HL-60 (cell line): ENCODE results near the gene ATRNL1.

Experiments
- GABPA ChIP-seq: IDR thresholded peaks from 2 replicates; pipeline ENCODE4 v1.6.1; 2012; ENCODE audit warnings: low read depth
- POLR2AphosphoS5 ChIP-seq: IDR thresholded peaks from 2 replicates; pipeline ENCODE4 v1.6.1; 2012; ENCODE audit warnings: low read depth
- TF ChIP-seq, protein P1 (sequence below): IDR thresholded peaks from one replicate; pipeline ENCODE4 v1.5.1; 2011; ENCODE audit warnings: low read length, control low read depth, inconsistent platforms; ENCODE audit not compliant: insufficient read depth
- TF ChIP-seq, protein P2 (sequence below): IDR thresholded peaks from 2 replicates; pipeline ENCODE4 v1.6.1; 2012; ENCODE audit warnings: low read depth; ENCODE audit not compliant: insufficient replicate concordance

DNA sequence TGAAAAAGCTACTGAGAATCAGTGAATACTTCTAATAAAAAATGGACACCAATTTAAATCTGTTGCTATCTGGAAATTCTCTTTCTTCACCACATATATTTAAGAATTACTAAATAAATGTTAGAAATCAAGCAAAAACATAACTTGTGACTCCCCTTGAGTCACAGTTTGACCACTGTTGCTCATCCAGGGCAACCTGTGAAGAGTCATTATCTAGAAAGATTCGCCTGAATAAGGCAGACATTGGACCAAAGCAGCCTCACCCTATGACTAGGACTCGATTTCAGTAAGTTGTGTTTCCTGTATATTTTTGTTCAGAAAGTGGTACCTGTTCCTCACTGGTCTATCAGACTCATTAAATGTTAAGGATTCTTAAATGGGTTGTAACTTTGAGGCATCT is 572.4 kb downstream of the ATRNL1 start:
- TF ChIP-seq, protein P1, sequence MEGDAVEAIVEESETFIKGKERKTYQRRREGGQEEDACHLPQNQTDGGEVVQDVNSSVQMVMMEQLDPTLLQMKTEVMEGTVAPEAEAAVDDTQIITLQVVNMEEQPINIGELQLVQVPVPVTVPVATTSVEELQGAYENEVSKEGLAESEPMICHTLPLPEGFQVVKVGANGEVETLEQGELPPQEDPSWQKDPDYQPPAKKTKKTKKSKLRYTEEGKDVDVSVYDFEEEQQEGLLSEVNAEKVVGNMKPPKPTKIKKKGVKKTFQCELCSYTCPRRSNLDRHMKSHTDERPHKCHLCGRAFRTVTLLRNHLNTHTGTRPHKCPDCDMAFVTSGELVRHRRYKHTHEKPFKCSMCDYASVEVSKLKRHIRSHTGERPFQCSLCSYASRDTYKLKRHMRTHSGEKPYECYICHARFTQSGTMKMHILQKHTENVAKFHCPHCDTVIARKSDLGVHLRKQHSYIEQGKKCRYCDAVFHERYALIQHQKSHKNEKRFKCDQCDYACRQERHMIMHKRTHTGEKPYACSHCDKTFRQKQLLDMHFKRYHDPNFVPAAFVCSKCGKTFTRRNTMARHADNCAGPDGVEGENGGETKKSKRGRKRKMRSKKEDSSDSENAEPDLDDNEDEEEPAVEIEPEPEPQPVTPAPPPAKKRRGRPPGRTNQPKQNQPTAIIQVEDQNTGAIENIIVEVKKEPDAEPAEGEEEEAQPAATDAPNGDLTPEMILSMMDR, result no peak
- no peak for TF ChIP-seq GABPA
- TF ChIP-seq POLR2AphosphoS5, result no peak
- TF ChIP-seq, protein P2, sequence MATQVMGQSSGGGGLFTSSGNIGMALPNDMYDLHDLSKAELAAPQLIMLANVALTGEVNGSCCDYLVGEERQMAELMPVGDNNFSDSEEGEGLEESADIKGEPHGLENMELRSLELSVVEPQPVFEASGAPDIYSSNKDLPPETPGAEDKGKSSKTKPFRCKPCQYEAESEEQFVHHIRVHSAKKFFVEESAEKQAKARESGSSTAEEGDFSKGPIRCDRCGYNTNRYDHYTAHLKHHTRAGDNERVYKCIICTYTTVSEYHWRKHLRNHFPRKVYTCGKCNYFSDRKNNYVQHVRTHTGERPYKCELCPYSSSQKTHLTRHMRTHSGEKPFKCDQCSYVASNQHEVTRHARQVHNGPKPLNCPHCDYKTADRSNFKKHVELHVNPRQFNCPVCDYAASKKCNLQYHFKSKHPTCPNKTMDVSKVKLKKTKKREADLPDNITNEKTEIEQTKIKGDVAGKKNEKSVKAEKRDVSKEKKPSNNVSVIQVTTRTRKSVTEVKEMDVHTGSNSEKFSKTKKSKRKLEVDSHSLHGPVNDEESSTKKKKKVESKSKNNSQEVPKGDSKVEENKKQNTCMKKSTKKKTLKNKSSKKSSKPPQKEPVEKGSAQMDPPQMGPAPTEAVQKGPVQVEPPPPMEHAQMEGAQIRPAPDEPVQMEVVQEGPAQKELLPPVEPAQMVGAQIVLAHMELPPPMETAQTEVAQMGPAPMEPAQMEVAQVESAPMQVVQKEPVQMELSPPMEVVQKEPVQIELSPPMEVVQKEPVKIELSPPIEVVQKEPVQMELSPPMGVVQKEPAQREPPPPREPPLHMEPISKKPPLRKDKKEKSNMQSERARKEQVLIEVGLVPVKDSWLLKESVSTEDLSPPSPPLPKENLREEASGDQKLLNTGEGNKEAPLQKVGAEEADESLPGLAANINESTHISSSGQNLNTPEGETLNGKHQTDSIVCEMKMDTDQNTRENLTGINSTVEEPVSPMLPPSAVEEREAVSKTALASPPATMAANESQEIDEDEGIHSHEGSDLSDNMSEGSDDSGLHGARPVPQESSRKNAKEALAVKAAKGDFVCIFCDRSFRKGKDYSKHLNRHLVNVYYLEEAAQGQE, result no peak
